Breast epithelium (tissue), 4 donors: ENCODE results near the gene CCDC178. TPM values are rescaled to one million over a fixed set of nuclear protein-coding genes. Genes with fewer than 3 reads are reported as not detected.

Experiments
- DNase-seq, 2 donors: peaks; one replicate each; pipeline ENCODE4 v3.0.0-alpha.2; 2019; ENCODE audit warnings: low spot score in 2 of 2
- H3K27ac ChIP-seq, 2 donors: fragments of 200-600 bp; sonication (generic) in 1 of 2; one replicate each; pipeline ENCODE4 v1.5.1; 2016 to 2019; ENCODE audit warnings: mild to moderate bottlenecking in 1 of 2
- H3K27me3 ChIP-seq, 2 donors: fragments of 200-600 bp; sonication (generic) in 1 of 2; one replicate each; pipeline versions ENCODE4 v1.5.1 to v1.6.0; 2017 to 2019; ENCODE audit warnings: control low read depth in 1 of 2, mild to moderate bottlenecking in 1 of 2
- H3K36me3 ChIP-seq: fragments of 200-600 bp; one replicate; pipeline ENCODE4 v1.5.1; 2019
- H3K4me1 ChIP-seq, 2 donors: fragments of 200-600 bp; sonication (generic); one replicate each; pipeline ENCODE4 v1.5.1; 2016 to 2019; ENCODE audit warnings: control low read depth in 1 of 2
- H3K4me3 ChIP-seq, 3 donors: fragments of 200-600 bp; sonication (generic); 1 replicate in 2 of 3; 2 replicates in 1 of 3; pipeline ENCODE4 v1.5.1; 2016 to 2019; ENCODE audit warnings: mild to moderate bottlenecking in 3 of 3, moderate library complexity in 2 of 3
- H3K9me3 ChIP-seq, 2 donors: fragments of 200-600 bp; sonication (generic) in 1 of 2; one replicate each; pipeline ENCODE4 v1.5.1; 2016 to 2019; ENCODE audit warnings: control low read depth in 1 of 2
- POLR2A ChIP-seq: fragments of 450-650 bp; IDR thresholded peaks from one replicate; pipeline ENCODE4 v1.6.1; 2016; ENCODE audit warnings: antibody characterized with exemption, mild to moderate bottlenecking, moderate library complexity
- POLR2AphosphoS5 ChIP-seq, 3 donors: sonication (generic); formaldehyde crosslinking; IDR thresholded peaks; one replicate each; pipeline ENCODE4 v1.6.1; 2017; ENCODE audit warnings: antibody characterized with exemption in 3 of 3
- intact Hi-C: fragments of 100-400 bp; cut with DNase I; formaldehyde crosslinking; loops from one replicate; pipeline ENCODE4 v1.15.1; 2023; ENCODE audit warnings: low total_unique reads
- total RNA-seq, 3 donors: library from RNA; depleted of rRNA; stranded (reverse); fragments of >200 nt; gene quantifications; one replicate each; pipeline ENCODE4 v1.1.0, GENCODE V29; 2016
- TF ChIP-seq, protein P1 (sequence below), 3 donors: fragments of 450-650 bp; IDR thresholded peaks; one replicate each; pipeline ENCODE4 v1.5.1; 2016 to 2017; ENCODE audit warnings: antibody characterized with exemption in 3 of 3, mild to moderate bottlenecking in 3 of 3, moderate library complexity in 3 of 3

The CCDC178 gene
- total RNA-seq, 3 donors from 2014 or later, result 1.6 to 4.6 (median 3.5) TPM

GRCh38 chr18:33469699-33470098 lies 29.2 kb upstream of the CCDC178 start:
- TF ChIP-seq POLR2AphosphoS5 (IDR thresholded peaks at IDR 0.05), result no peak
- TF ChIP-seq, protein P1, sequence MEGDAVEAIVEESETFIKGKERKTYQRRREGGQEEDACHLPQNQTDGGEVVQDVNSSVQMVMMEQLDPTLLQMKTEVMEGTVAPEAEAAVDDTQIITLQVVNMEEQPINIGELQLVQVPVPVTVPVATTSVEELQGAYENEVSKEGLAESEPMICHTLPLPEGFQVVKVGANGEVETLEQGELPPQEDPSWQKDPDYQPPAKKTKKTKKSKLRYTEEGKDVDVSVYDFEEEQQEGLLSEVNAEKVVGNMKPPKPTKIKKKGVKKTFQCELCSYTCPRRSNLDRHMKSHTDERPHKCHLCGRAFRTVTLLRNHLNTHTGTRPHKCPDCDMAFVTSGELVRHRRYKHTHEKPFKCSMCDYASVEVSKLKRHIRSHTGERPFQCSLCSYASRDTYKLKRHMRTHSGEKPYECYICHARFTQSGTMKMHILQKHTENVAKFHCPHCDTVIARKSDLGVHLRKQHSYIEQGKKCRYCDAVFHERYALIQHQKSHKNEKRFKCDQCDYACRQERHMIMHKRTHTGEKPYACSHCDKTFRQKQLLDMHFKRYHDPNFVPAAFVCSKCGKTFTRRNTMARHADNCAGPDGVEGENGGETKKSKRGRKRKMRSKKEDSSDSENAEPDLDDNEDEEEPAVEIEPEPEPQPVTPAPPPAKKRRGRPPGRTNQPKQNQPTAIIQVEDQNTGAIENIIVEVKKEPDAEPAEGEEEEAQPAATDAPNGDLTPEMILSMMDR (IDR thresholded peaks at IDR 0.05), result no peak
- no peak for TF ChIP-seq POLR2A
- Histone ChIP-seq H3K27me3 (no peaks in the 10 kb centered on the region), H3K4me3 (no peak overlapping the region), H3K9me3 (no peaks in the 10 kb centered on the region), H3K27ac (no peak overlapping the region), H3K36me3 (no peaks in the 10 kb centered on the region), H3K4me1 (no peaks in the 10 kb centered on the region)
- no peak for DNase-seq
- intact Hi-C loops, result no loop called here

GRCh38 chr18:33467531-33467930 lies 27.0 kb upstream of the CCDC178 start:
- Histone ChIP-seq H3K27ac (no peak overlapping the region), H3K4me3 (no peak overlapping the region)

DNA sequence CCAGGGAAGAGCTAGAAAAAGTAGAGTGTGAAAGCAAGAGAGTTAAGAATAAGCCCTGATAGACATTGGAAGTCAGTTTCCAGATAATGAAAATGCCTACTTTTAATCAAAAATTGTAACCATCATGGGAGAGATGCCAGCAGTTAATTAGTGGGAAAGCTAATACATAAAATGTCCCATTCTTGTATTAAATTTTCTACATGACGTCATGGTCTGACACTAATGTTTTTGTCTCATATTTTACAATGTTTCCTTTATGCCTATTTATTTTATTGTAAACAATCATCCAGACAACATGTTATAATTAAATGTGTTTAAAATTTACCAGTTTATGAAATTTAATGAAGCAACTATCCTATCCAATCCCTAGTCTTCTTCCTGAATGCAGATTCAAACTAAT lies 26.3 kb upstream of the CCDC178 start:
- Histone ChIP-seq H3K27ac (no peak overlapping the region), H3K27me3 (no peaks in the 10 kb centered on the region), H3K4me3 (no peak overlapping the region), H3K4me1 (no peaks in the 10 kb centered on the region), H3K36me3 (no peaks in the 10 kb centered on the region), H3K9me3 (no peaks in the 10 kb centered on the region)
- TF ChIP-seq POLR2A (no peak), POLR2AphosphoS5 (IDR thresholded peaks at IDR 0.05) (no peak)
- TF ChIP-seq, protein P1 (IDR thresholded peaks at IDR 0.05), result no peak
- intact Hi-C loops, result no loop called here
- no peak for DNase-seq

More at GRCh38 chr18:33467531-33467930, 27.0 kb upstream of the CCDC178 start:
- no peak for DNase-seq
- Histone ChIP-seq H3K27me3 (no peaks in the 10 kb centered on the region), H3K36me3 (no peaks in the 10 kb centered on the region), H3K4me1 (no peaks in the 10 kb centered on the region), H3K9me3 (no peaks in the 10 kb centered on the region)
- intact Hi-C loops, result no loop called here
- TF ChIP-seq, protein P1 (IDR thresholded peaks at IDR 0.05), result no peak
- no peak for TF ChIP-seq POLR2A
- no peak for TF ChIP-seq POLR2AphosphoS5 (IDR thresholded peaks at IDR 0.05)

DNA sequence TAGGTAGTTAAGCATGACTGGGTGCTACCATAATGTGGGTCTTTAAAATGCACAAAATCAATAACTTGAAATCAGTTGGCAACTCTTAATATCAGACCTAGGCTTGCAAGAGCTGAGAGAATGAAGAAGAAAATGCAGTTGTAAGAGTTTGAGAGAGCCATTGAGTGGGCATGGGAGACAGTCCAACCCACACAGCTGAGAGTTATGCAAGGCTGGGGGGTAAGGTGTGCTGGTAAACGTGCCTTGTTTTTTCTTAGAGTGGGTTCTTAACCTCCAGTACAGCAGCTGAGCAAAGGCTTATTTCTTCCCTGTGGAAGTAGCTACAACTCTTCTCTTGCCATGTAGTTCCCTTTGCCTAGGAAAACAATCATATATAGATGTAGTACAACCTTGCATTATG lies 20.2 kb upstream of the CCDC178 start:
- H3K4me3 ChIP-seq, result no peak overlapping the region
- no peaks in the 10 kb centered on the region for H3K36me3 ChIP-seq
- H3K27ac ChIP-seq, result no peak overlapping the region
- DNase-seq, result no peak
- H3K4me1 ChIP-seq, result no peaks in the 10 kb centered on the region
- H3K9me3 ChIP-seq, result no peaks in the 10 kb centered on the region
- intact Hi-C loops, result no loop called here
- no peaks in the 10 kb centered on the region for H3K27me3 ChIP-seq
- TF ChIP-seq, protein P1 (IDR thresholded peaks at IDR 0.05), result no peak
- TF ChIP-seq POLR2AphosphoS5 (IDR thresholded peaks at IDR 0.05) (no peak), POLR2A (no peak)

DNA sequence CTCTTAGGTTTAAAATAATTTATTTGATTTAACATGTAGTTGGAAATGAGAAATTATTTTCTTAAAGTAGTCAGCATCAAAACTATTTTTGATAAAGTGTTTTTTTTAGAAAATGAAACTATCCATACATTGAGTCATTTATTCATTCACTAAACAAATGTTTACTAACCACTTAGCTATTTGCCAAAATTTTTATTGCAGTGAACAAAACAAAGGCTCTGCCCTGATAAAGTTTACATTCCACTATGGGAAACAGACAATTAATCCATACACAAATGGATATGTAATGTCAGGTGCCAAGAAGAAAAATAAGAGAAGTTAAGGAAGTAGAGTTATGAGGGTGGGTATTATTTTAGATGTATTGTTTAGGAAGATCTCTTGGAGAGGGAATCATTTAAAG lies 19.1 kb upstream of the CCDC178 start:
- Histone ChIP-seq H3K27ac (no peak overlapping the region), H3K4me3 (no peak overlapping the region), H3K36me3 (no peaks in the 10 kb centered on the region), H3K27me3 (no peaks in the 10 kb centered on the region), H3K4me1 (no peaks in the 10 kb centered on the region), H3K9me3 (no peaks in the 10 kb centered on the region)
- no peak for DNase-seq
- intact Hi-C loops, result no loop called here
- TF ChIP-seq POLR2AphosphoS5 (IDR thresholded peaks at IDR 0.05) (no peak), POLR2A (no peak)
- TF ChIP-seq, protein P1 (IDR thresholded peaks at IDR 0.05), result no peak
